Stimulated activated CD8-positive, alpha-beta memory T cell treated with anti-CD3 and anti-CD28 coated beads, Interleukin-7, amount 100 ng/mL, for 1 hour (primary cell): Measurements from ENCODE around the gene POU4F2.
"Not testable (repeated sequence)": the region's sequence is repeated elsewhere in the genome, so short reads cannot be mapped to it uniquely, and the experiment has no call there.

ENCODE experiments used
- DNase-seq, 2 donors: peaks; one replicate each; pipeline ENCODE4 v3.0.0-alpha.2; 2020; ENCODE audit warnings: low read depth in 2 of 2

Gene POU4F2

DNA sequence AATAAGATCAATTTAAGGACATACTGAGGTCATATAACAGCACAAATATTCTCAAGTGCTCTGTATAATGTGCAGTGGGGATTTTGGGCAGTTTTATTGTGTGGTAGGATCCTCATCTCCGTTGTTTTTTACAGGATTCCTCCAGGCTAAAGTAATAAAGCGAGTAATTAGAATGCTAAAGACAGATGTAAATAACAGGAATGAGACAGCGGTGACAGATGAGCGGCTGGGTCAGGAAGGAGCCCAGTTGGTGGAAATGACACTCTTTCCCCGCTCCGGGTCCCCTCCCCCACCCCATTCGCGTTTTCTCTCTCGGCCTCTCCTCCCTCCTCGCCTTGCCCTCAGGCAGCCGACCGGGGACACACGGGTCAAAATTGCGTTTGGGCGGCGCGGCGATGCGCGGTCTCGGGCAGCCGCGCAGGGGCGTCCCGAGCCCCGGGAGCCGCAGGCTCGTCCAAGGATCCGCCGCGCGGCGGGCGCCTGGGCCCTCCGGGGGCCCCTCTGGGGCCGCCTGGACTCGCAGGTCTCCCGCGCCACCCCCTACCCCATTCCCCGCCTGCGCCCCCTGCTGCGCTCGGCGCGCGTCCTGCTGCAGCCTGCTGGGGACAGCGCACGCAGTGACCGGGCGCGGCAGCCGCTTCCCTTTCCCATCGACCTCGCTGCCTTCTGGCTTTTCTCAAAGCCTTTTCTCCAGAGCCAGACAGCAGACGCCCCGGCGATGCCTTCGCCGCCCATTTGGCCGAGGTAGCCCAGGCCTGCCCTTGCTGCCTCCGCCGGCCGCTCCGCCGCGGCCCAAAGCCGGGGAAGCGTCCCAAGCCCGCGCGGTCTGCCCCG is 16.2 kb downstream of the POU4F2 start:
- no peak for DNase-seq

DNA sequence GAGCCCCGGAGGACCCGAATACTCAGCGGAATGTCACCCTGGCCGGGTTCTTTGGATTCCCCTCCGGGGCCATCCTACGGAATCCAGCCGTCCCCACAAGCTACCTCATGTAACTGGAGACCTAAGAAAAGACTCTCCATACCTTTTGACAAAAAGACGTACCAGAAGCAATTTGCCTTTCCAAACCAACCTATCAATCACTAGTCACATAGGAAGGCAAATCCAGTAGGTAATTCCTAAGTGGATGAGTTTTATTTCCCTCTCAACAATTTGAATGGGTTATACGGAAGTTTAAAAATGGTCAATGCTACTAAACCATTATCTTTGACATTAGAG is 16.8 kb downstream of the POU4F2 start:
- no peak for DNase-seq

DNA sequence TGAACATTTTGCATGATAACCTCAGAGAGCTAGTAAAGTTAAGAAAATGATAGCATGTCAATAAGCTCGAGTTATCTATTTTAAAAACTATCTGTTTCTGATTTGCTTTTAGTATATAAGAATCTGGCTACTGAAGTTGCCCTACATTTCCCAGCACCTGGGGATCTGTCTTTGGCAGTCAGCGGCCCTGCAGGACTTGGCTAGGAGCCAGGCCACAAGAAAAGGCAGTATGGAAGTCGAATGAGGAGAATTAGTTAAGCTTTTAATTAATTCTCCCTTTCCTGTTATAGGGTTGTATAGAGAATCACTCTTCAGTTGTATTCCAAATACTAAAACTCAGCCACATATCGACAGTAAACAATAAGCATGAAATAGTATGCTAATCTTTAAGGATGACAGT is 22.7 kb downstream of the POU4F2 start:
- no peak for DNase-seq

DNA sequence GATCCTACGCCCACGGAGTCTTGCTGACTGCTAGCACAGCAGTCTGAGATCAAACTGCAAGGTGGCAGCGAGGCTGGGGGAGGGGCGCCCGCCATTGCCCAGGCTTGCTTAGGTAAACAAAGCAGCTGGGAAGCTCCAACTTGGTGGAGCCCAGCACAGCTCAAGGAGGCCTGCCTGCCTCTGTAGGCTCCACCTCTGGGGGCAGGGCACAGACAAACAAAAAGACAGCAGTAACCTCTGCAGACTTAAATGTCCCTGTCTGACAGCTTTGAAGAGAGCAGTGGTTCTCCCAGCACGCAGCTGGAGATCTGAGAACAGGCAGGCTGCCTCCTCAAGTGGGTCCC is 25.2 kb downstream of the POU4F2 start:
- DNase-seq = not testable (repeated sequence)

DNA sequence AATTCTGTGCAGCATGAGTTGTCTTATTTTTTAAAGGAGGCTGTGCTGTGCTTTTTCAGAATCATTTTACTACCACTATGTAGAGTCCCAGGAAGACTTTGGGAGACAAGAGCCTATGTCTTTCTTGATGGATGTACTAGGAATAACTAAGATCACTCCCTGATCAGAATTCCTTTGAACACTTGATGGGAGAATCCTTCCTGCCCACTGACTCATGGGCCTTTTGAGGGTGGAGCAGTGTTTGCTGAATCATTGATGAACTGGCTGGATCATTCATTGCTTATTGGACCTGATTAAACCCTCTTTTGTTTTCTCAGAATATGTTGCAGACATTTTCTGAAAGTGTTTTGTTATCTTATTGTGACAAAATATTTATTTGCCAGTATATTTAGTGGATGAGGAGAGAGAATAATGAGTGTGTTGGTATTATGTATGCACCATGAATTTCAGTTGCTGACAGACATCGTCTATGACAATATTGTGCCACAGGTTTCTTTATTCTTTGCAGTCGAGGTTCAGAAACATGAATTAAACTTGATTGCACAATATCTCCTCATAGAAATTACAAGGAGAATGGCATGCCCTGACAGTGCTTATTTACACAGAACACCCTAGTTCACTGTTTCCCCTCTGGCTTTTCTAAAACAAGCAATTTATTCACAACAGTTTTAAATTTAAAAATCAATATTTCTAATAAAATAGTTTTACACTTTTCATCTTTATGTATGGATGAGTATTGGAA is 36.3 kb downstream of the POU4F2 start:
- no peak for DNase-seq
